Keratinocyte (primary cell): ENCODE data around the gene TACR3. TPM values are rescaled to one million over a fixed set of nuclear protein-coding genes. Genes with fewer than 3 reads are reported as not detected.

ENCODE experiments used
- DNase-seq: peaks from one replicate; pipeline ENCODE4 v3.0.0-alpha.2; 2011; ENCODE audit warnings: low read depth, missing footprints, low spot score
- FAIRE-seq: peaks from 2 replicates; lab custom pipeline; 2011; peaks lifted over from hg19 to GRCh38; lab: Jason Lieb, UNC
- H2AFZ ChIP-seq: 2 replicates; pipeline ENCODE4 v1.6.0; 2012; ENCODE audit warnings: low read length, control low read depth, inconsistent platforms; ENCODE audit not compliant: control insufficient read depth
- H3K27ac ChIP-seq: 2 replicates; pipeline ENCODE4 v1.5.1; 2011; ENCODE audit warnings: low read length; ENCODE audit not compliant: control insufficient read depth, insufficient read depth
- H3K27me3 ChIP-seq: 3 replicates; pipeline ENCODE4 v1.6.0; 2011; ENCODE audit warnings: low read length; ENCODE audit not compliant: control insufficient read depth, insufficient read depth; ENCODE audit errors: extremely low read depth
- H3K36me3 ChIP-seq, 2 experiments: 2 replicates in 1 of 2; 3 replicates in 1 of 2; pipeline ENCODE4 v1.5.1; 2011; ENCODE audit warnings: low read length in 2 of 2, mild to moderate bottlenecking in 1 of 2; ENCODE audit not compliant: control insufficient read depth in 2 of 2, insufficient read depth in 2 of 2; ENCODE audit errors: extremely low read depth in 1 of 2
- H3K4me1 ChIP-seq: 3 replicates; pipeline ENCODE4 v1.5.1; 2011; ENCODE audit warnings: low read length; ENCODE audit not compliant: control insufficient read depth, insufficient read depth; ENCODE audit errors: extremely low read depth
- H3K4me2 ChIP-seq: 3 replicates; pipeline ENCODE4 v1.6.0; 2011; ENCODE audit warnings: low read depth, low read length; ENCODE audit not compliant: control insufficient read depth, insufficient read depth; ENCODE audit errors: extremely low read depth
- H3K4me3 ChIP-seq, 3 experiments: fragments of 200-600 bp in 1 of 3; sonication (generic) in 1 of 3; 2 replicates in 2 of 3; 3 replicates in 1 of 3; pipeline ENCODE4 v1.5.1; 2011 to 2016; ENCODE audit warnings: low read length in 3 of 3, mild to moderate bottlenecking in 3 of 3, control low read depth in 2 of 3, inconsistent platforms in 1 of 3, low read depth in 1 of 3, mixed read lengths in 1 of 3, mixed run types in 1 of 3, moderate library complexity in 1 of 3; ENCODE audit not compliant: control insufficient read depth in 2 of 3, insufficient read depth in 2 of 3; ENCODE audit errors: extremely low read depth in 1 of 3
- H3K79me2 ChIP-seq: 2 replicates; pipeline ENCODE4 v1.6.0; 2012; ENCODE audit warnings: low read length; ENCODE audit not compliant: control insufficient read depth, insufficient read depth
- H3K9ac ChIP-seq: 3 replicates; pipeline ENCODE4 v1.6.0; 2011; ENCODE audit warnings: low read length; ENCODE audit not compliant: control insufficient read depth, insufficient read depth; ENCODE audit errors: extremely low read depth
- H3K9me1 ChIP-seq: 3 replicates; pipeline ENCODE4 v1.6.0; 2011; ENCODE audit warnings: low read length; ENCODE audit not compliant: control insufficient read depth, insufficient read depth; ENCODE audit errors: extremely low read depth
- H3K9me3 ChIP-seq: 2 replicates; pipeline ENCODE4 v1.5.1; 2012; ENCODE audit warnings: low read depth, low read length; ENCODE audit not compliant: control insufficient read depth
- H4K20me1 ChIP-seq: 3 replicates; pipeline ENCODE4 v1.6.0; 2011; ENCODE audit warnings: low read length; ENCODE audit not compliant: control insufficient read depth, insufficient read depth; ENCODE audit errors: extremely low read depth
- EZH2 ChIP-seq: IDR thresholded peaks from one replicate; pipeline ENCODE4 v1.6.1; 2012; ENCODE audit warnings: inconsistent platforms, mild to moderate bottlenecking, low read length, moderate library complexity
- dilution Hi-C: fragments of 300-500 bp; cut with MboI; formaldehyde crosslinking; loops from one replicate; pipeline ENCODE4 v1.7.0; 2020; ENCODE audit warnings: low sequenced_read_pairs; ENCODE audit not compliant: extremely low pct_ligation_motif_present
- polyA plus RNA-seq, 5 experiments: library from polyadenylated mRNA; depleted of rRNA in 3 of 5; stranded (reverse) in 3 of 5; stranded (forward) in 1 of 5; unstranded in 1 of 5; fragments of >200 nt; gene quantifications; 1 replicate in 1 of 5; 2 replicates in 3 of 5; 3 replicates in 1 of 5; pipeline versions ENCODE4 v1.2.1 to v1.2.3, GENCODE V29; 2011 to 2012; ENCODE audit warnings: missing spikeins in 2 of 5, low read depth in 1 of 5, low replicate concordance in 1 of 5
- TF ChIP-seq, protein P1 (sequence below), 3 experiments: IDR thresholded peaks in 1 of 3; conservative IDR thresholded peaks in 1 of 3; optimal IDR thresholded peaks in 1 of 3; 2 replicates in 2 of 3; 3 replicates in 1 of 3; pipeline versions ENCODE3 to v1.5.1; 2011; ENCODE audit warnings: low read length in 3 of 3, mild to moderate bottlenecking in 3 of 3, moderate library complexity in 2 of 3, control low read depth in 1 of 3, inconsistent platforms in 1 of 3; ENCODE audit not compliant: insufficient read depth in 2 of 3; ENCODE audit errors: extremely low read depth in 1 of 3

The TACR3 gene
- polyA plus RNA-seq, 1 donor (not counting 4 experiments of a cell fraction or from before 2014, with no cell fraction given) = not detected

DNA sequence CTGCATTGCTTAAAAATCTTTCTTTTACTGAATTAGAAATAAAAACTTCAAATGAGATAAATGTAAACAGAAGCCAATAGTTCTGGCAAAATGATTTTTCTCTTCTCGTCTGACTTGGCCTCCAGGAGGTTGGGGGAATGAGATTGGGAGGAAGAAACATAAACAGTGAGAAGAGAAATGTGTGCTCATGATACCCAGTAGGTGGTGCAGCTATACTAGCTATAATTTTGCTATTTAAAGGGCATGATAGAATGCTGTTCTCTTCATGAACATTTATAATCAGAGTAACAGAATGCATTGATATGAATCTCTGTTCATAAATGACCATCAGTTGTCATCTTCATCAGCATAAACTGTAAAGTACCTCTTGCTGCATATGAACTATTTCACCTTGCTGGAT, 85.5 kb downstream of the TACR3 start:
- no peaks in the 10 kb centered on the region for H3K9me1 ChIP-seq
- no peaks in the 10 kb centered on the region for H3K79me2 ChIP-seq
- H3K27me3 ChIP-seq = no peaks in the 10 kb centered on the region
- no peaks in the 10 kb centered on the region for H4K20me1 ChIP-seq
- no peaks in the 10 kb centered on the region for H3K9me3 ChIP-seq
- H3K9ac ChIP-seq = no peak overlapping the region
- no peak overlapping the region for H3K4me2 ChIP-seq
- TF ChIP-seq EZH2 = no peak
- TF ChIP-seq, protein P1, sequence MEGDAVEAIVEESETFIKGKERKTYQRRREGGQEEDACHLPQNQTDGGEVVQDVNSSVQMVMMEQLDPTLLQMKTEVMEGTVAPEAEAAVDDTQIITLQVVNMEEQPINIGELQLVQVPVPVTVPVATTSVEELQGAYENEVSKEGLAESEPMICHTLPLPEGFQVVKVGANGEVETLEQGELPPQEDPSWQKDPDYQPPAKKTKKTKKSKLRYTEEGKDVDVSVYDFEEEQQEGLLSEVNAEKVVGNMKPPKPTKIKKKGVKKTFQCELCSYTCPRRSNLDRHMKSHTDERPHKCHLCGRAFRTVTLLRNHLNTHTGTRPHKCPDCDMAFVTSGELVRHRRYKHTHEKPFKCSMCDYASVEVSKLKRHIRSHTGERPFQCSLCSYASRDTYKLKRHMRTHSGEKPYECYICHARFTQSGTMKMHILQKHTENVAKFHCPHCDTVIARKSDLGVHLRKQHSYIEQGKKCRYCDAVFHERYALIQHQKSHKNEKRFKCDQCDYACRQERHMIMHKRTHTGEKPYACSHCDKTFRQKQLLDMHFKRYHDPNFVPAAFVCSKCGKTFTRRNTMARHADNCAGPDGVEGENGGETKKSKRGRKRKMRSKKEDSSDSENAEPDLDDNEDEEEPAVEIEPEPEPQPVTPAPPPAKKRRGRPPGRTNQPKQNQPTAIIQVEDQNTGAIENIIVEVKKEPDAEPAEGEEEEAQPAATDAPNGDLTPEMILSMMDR (optimal IDR thresholded peaks at IDR 0.05 in 1 of 3, IDR thresholded peaks at IDR 0.05 in 1 of 3, conservative IDR thresholded peaks at IDR 0.05 in 1 of 3; ENCODE audit: extremely low read depth in 1 of 3, insufficient read depth in 2 of 3, low read length in 3 of 3) = no peak
- H3K27ac ChIP-seq = no peak overlapping the region
- FAIRE-seq (no peak), DNase-seq (no peak)
- no peaks in the 10 kb centered on the region for H3K36me3 ChIP-seq
- no peak overlapping the region for H3K4me3 ChIP-seq
- H2AFZ ChIP-seq = no peak overlapping the region
- dilution Hi-C loops = no loop called here
- H3K4me1 ChIP-seq = no peaks in the 10 kb centered on the region

DNA sequence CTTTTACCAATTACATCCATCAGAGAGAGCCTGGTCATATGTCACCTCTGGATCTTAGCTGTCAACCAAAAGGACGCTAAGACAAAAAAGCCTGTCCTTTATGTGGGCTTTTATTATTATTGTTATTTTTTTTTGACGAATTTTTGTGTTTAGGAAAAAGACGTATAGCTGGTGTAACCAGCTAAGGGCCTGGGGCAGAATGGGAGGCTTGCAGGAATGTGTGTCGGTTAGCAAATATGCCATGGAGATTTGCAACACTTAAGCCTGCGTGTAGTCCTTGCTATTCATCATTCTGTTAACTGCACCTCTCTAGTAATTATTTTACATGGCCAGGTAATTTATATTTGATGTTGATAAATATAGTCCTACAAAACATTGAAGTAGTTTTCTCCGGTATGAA, 93.5 kb downstream of the TACR3 start:
- no peak overlapping the region for H3K27ac ChIP-seq
- H3K9me1 ChIP-seq = no peaks in the 10 kb centered on the region
- H3K9me3 ChIP-seq = no peaks in the 10 kb centered on the region
- H4K20me1 ChIP-seq = no peaks in the 10 kb centered on the region
- FAIRE-seq (no peak), DNase-seq (no peak)
- dilution Hi-C loops = no loop called here
- H3K9ac ChIP-seq = no peak overlapping the region
- TF ChIP-seq, protein P1 (optimal IDR thresholded peaks at IDR 0.05 in 1 of 3, IDR thresholded peaks at IDR 0.05 in 1 of 3, conservative IDR thresholded peaks at IDR 0.05 in 1 of 3; ENCODE audit: extremely low read depth in 1 of 3, insufficient read depth in 2 of 3, low read length in 3 of 3) = no peak
- no peak for TF ChIP-seq EZH2
- H2AFZ ChIP-seq = no peak overlapping the region
- H3K4me1 ChIP-seq = no peaks in the 10 kb centered on the region
- no peak overlapping the region for H3K4me2 ChIP-seq
- no peak overlapping the region for H3K4me3 ChIP-seq
- H3K36me3 ChIP-seq = no peaks in the 10 kb centered on the region
- no peaks in the 10 kb centered on the region for H3K79me2 ChIP-seq
- no peaks in the 10 kb centered on the region for H3K27me3 ChIP-seq
